NCI-H146 (cell line): Measurements from ENCODE around the gene PLSCR2.
"Not testable (repeated sequence)": the region's sequence is repeated elsewhere in the genome, so short reads cannot be mapped to it uniquely, and the experiment has no call there.

ENCODE experiments used
- DNase-seq: peaks from one replicate; lab custom pipeline; 2025; lab: John Stamatoyannopoulos, UW

PLSCR2 gene

GRCh38 chr3:146416366-146416765 is 53.0 kb downstream of the PLSCR2 start:
- DNase-seq = no peak

- DNase-seq = no peak
Measured at GRCh38 chr3:146414010-146414409, 55.4 kb downstream of the PLSCR2 start.

GRCh38 chr3:146412711-146413110 is 56.6 kb downstream of the PLSCR2 start:
- DNase-seq = not testable (repeated sequence)

- DNase-seq = no peak
Measured at GRCh38 chr3:146407956-146408355, 61.4 kb downstream of the PLSCR2 start.

GRCh38 chr3:146404436-146404835 is 64.9 kb downstream of the PLSCR2 start:
- no peak for DNase-seq

- DNase-seq = no peak
Measured at GRCh38 chr3:146403792-146404191, 65.6 kb downstream of the PLSCR2 start.

GRCh38 chr3:146396792-146397191 is 72.6 kb downstream of the PLSCR2 start:
- no peak for DNase-seq

- DNase-seq = no peak
Measured at GRCh38 chr3:146395164-146395563, 74.2 kb downstream of the PLSCR2 start.

- no peak for DNase-seq
Measured at GRCh38 chr3:146390957-146391356, 78.4 kb downstream of the PLSCR2 start.

GRCh38 chr3:146390006-146390772 is 79.2 kb downstream of the PLSCR2 start:
- DNase-seq = no peak

GRCh38 chr3:146387566-146387965 is 81.8 kb downstream of the PLSCR2 start:
- no peak for DNase-seq

GRCh38 chr3:146386936-146387335 is 82.4 kb downstream of the PLSCR2 start:
- DNase-seq = no peak

- DNase-seq = no peak
Measured at GRCh38 chr3:146384786-146385185, 84.6 kb downstream of the PLSCR2 start.
